Lung (tissue), 12 donors: ENCODE results near the gene KRT6B. TPM values are rescaled to one million over a fixed set of nuclear protein-coding genes. Genes with fewer than 3 reads are reported as not detected.

Source experiments
- ATAC-seq: fragments of 200-7000 bp; cut with Tn5 transposase; one replicate; pipeline ENCODE4 v1.9.1; 2020; ENCODE audit warnings: moderate number of reproducible peaks; ENCODE audit not compliant: insufficient read depth, low FRiP score
- DNase-seq, 3 donors: peaks; one replicate each; pipeline ENCODE4 v3.0.0-alpha.2; 2013 to 2017
- H3K27ac ChIP-seq, 2 donors: one replicate each; pipeline ENCODE4 v1.5.1; 2013; ENCODE audit warnings: mild to moderate bottlenecking in 2 of 2, moderate library complexity in 2 of 2, control low read depth in 1 of 2, inconsistent platforms in 1 of 2, low read depth in 1 of 2, low read length in 1 of 2
- H3K27me3 ChIP-seq, 3 donors: one replicate each; pipeline ENCODE4 v1.5.1; 2013; ENCODE audit warnings: low read length in 2 of 3; ENCODE audit not compliant: control insufficient read depth in 3 of 3, insufficient read depth in 3 of 3
- H3K36me3 ChIP-seq, 4 donors: one replicate each; pipeline ENCODE4 v1.5.1; 2013; ENCODE audit warnings: low read length in 4 of 4, mild to moderate bottlenecking in 1 of 4, moderate library complexity in 1 of 4; ENCODE audit not compliant: control insufficient read depth in 4 of 4, insufficient read depth in 4 of 4
- H3K4me1 ChIP-seq, 5 donors: one replicate each; pipeline ENCODE4 v1.5.1; 2013; ENCODE audit warnings: low read length in 5 of 5, mild to moderate bottlenecking in 2 of 5, moderate library complexity in 1 of 5; ENCODE audit not compliant: control insufficient read depth in 5 of 5, insufficient read depth in 5 of 5
- H3K4me3 ChIP-seq: one replicate; pipeline ENCODE4 v1.5.1; 2013; ENCODE audit warnings: mild to moderate bottlenecking, control low read depth, moderate library complexity
- H3K9ac ChIP-seq, 2 donors: one replicate each; pipeline ENCODE4 v1.5.1; 2013; ENCODE audit warnings: low read length in 2 of 2, control low read depth in 1 of 2; ENCODE audit not compliant: insufficient read depth in 1 of 2
- H3K9me3 ChIP-seq, 4 donors: one replicate each; pipeline ENCODE4 v1.5.1; 2013; ENCODE audit warnings: low read length in 3 of 4, mild to moderate bottlenecking in 1 of 4, moderate library complexity in 1 of 4; ENCODE audit not compliant: control insufficient read depth in 4 of 4, insufficient read depth in 3 of 4
- CTCF ChIP-seq: IDR thresholded peaks from 2 replicates; pipeline ENCODE4 v1.5.1; 2012; ENCODE audit warnings: mild to moderate bottlenecking; ENCODE audit errors: control extremely low read depth, extremely low read depth
- WGBS, 2 donors: extraction: QIAGEN DNeasy Blood & Tissue Kit; methylation state at CpG; one replicate each; pipeline ENCODE4 v1.1.7; 2013; 5-methylcytosine and 5-hydroxymethylcytosine counted together
- polyA plus RNA-seq, 2 donors: library from polyadenylated mRNA; stranded (reverse); fragments of 200-250 nt; gene quantifications; one replicate each; pipeline ENCODE4 v1.2.1, GENCODE V29; 2013
- total RNA-seq, 2 donors: library from RNA; depleted of rRNA in 1 of 2; stranded (reverse); fragments of >200 nt in 1 of 2; gene quantifications; one replicate each; pipeline ENCODE4 v1.2.1, GENCODE V29; 2014 to 2021
- donor health status: control.
- donor health status: control.
- donor health status: Bipolar disorder and iron deficiency.
- donor health status: healthy.
- donor health status: DM: yes; HTN: yes; CAD: no.

KRT6B gene
- total and polyA plus RNA-seq, 4 donors = 0.06 to 0.63 (median 0.25) TPM; not detected in 1

- H3K27ac ChIP-seq = no peak overlapping the region
- no peak overlapping the region for H3K9ac ChIP-seq
- ATAC-seq = no peak
- no peaks in the 10 kb centered on the region for H3K9me3 ChIP-seq
- H3K4me1 ChIP-seq = peaks cover 0 to 7% (median 0%) of the 10 kb centered on the region in 5 donors
- no peak overlapping the region for H3K4me3 ChIP-seq
- H3K27me3 ChIP-seq = peaks cover 0 to 7% (median 7%) of the 10 kb centered on the region in 3 donors
- WGBS, 2 donors = 88 to 92% methylated on average over 6 of the region's 6 CpGs
- DNase-seq = no peak
- no peaks in the 10 kb centered on the region for H3K36me3 ChIP-seq
- no peak for TF ChIP-seq CTCF
These were observed 17.0 kb downstream of the KRT6B start for GRCh38 chr12:52434760-52435530.

GRCh38 chr12:52434081-52434733 lies 17.7 kb downstream of the KRT6B start, which contains the start of gene KRT75:
Gene KRT75, minus strand, starts transcription at chr12:52434371. Its CDS starts 67 bp downstream, at chr12:52434304.
- no peak for TF ChIP-seq CTCF
- no peak within 1 kb of the TSS for H3K27ac ChIP-seq
- ATAC-seq (no peak), DNase-seq (no peak)
- WGBS, 2 donors = 82 to 85% methylated on average over 20 of the region's 20 CpGs
- H3K4me1 ChIP-seq = peaks cover 0 to 7% (median 0%) of the 10 kb centered on the region in 5 donors
- H3K4me3 ChIP-seq = no peak within 1 kb of the TSS
- no peaks in the 10 kb centered on the region for H3K9me3 ChIP-seq
- peaks cover 0 to 9% (median 7%) of the 10 kb centered on the region in 3 donors for H3K27me3 ChIP-seq
- H3K36me3 ChIP-seq = no peaks in the 10 kb centered on the region
- no peak within 1 kb of the TSS for H3K9ac ChIP-seq

- H3K27ac ChIP-seq = no peak overlapping the region
- H3K27me3 ChIP-seq = peaks cover 0 to 9% (median 7%) of the 10 kb centered on the region in 3 donors
- H3K36me3 ChIP-seq = no peaks in the 10 kb centered on the region
- H3K9me3 ChIP-seq = no peaks in the 10 kb centered on the region
- 92 to 96% methylated on average over 12 of the region's 12 CpGs for WGBS, 2 donors
- DNase-seq = no peak
- no peak overlapping the region for H3K4me3 ChIP-seq
- H3K9ac ChIP-seq = no peak overlapping the region
- TF ChIP-seq CTCF = no peak
- H3K4me1 ChIP-seq = peaks cover 0 to 7% (median 0%) of the 10 kb centered on the region in 5 donors
- ATAC-seq = no peak
These were observed 18.4 kb downstream of the KRT6B start for GRCh38 chr12:52433501-52434080.
